ENCODE data around the gene CCDC196. TPM values are rescaled to one million over a fixed set of nuclear protein-coding genes. Genes with fewer than 3 reads are reported as not detected.
A peak's percentile ranks its signal among the peaks of the same experiment; 100 is the strongest.

Gene CCDC196
- polyA plus RNA-seq, 1 of the 3 experiments (the other 2 are of a cell fraction), result not detected

DNA sequence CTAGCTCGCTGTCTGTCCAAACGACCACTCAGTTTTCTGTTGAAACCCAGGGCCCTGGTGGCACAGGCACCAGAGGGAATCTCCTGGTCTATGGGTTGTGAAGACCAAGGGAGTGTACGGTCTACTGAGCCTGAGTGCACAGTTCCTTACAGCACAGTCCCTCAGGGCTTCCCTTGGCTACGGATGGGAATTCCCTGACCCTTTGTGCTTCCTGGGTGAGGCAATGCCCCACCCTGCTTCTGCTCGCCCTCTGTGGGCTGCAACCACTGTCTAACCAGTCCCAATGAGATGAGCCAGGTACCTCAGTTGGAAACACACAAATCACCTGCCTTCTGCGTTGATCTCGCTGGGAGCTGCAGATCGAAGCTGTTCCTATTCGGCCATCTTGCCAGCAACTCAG lies 44.4 kb downstream of the CCDC196 start:
- Histone ChIP-seq H3K4me3 (ENCODE audit: low read depth in 2 of 2, low read length in 1 of 2) (no peak overlapping the region), H3K79me2 (ENCODE audit: insufficient read depth) (peaks cover 3% of the 10 kb centered on the region; the same call in 1 of the 2 replicates), H3K9ac (no peak overlapping the region), H3F3A (replicated peaks; ENCODE audit: insufficient read depth) (no peaks in the 10 kb centered on the region), H3K4me2 (no peak overlapping the region), H3K9me2 (no peaks in the 10 kb centered on the region), H3K36me3 (replicated peaks in 1 of 2; ENCODE audit: control insufficient read depth in 1 of 2, insufficient read depth in 2 of 2, low read length in 1 of 2) (no peaks in the 10 kb centered on the region), H4K20me1 (ENCODE audit: insufficient read depth) (no peaks in the 10 kb centered on the region), H3K9me3 (no peaks in the 10 kb centered on the region), H3K27ac (ENCODE audit: low read depth in 2 of 2, low read length in 1 of 2) (no peak overlapping the region), H2AFZ (ENCODE audit: low read depth) (no peak overlapping the region), H3K27me3 (ENCODE audit: insufficient read depth) (no peaks in the 10 kb centered on the region), H3K4me1 (ENCODE audit: control insufficient read depth in 1 of 2, insufficient read depth in 2 of 2, low read depth in 1 of 2, low read length in 1 of 2) (no peaks in the 10 kb centered on the region)
- ChIA-PET POLR2A (no interaction called here), CTCF (no interaction called here)
- no peak for DNase-seq
- TF ChIP-seq RAD21 (IDR thresholded peaks at IDR 0.05; ENCODE audit: low read length), result no peak
- 93% methylated on average over 9 of the region's 9 CpGs for WGBS (ENCODE audit: low lambda C conversion rate)

- Histone ChIP-seq H2AFZ (ENCODE audit: low read depth) (no peak overlapping the region), H3K4me1 (ENCODE audit: control insufficient read depth in 1 of 2, insufficient read depth in 2 of 2, low read depth in 1 of 2, low read length in 1 of 2) (no peaks in the 10 kb centered on the region; a peak in 1 of 4 replicates), H3K9me3 (no peaks in the 10 kb centered on the region), H3K9ac (no peak overlapping the region), H3K36me3 (replicated peaks in 1 of 2; ENCODE audit: control insufficient read depth in 1 of 2, insufficient read depth in 2 of 2, low read length in 1 of 2) (no peaks in the 10 kb centered on the region), H3K9me2 (no peaks in the 10 kb centered on the region), H3K27me3 (ENCODE audit: insufficient read depth) (no peaks in the 10 kb centered on the region), H3K4me3 (ENCODE audit: low read depth in 2 of 2, low read length in 1 of 2) (no peak overlapping the region), H3F3A (replicated peaks; ENCODE audit: insufficient read depth) (no peaks in the 10 kb centered on the region), H3K79me2 (ENCODE audit: insufficient read depth) (no peaks in the 10 kb centered on the region), H4K20me1 (ENCODE audit: insufficient read depth) (no peaks in the 10 kb centered on the region), H3K4me2 (no peak overlapping the region), H3K27ac (ENCODE audit: low read depth in 2 of 2, low read length in 1 of 2) (peak overlapping the region in 1 of 2 experiments; percentile 5; a peak in 1 of 4 replicates)
- POLR2A ChIA-PET, result no interaction called here
- no peak for TF ChIP-seq JUND (IDR thresholded peaks at IDR 0.05)
- WGBS (ENCODE audit: low lambda C conversion rate), result 75% methylated on average over 3 of the region's 3 CpGs
- CTCF ChIA-PET, result no interaction called here
- peak; percentile 10 for DNase-seq
These were observed 52.9 kb downstream of the CCDC196 start for GRCh38 chr14:66539034-66539433.

DNA sequence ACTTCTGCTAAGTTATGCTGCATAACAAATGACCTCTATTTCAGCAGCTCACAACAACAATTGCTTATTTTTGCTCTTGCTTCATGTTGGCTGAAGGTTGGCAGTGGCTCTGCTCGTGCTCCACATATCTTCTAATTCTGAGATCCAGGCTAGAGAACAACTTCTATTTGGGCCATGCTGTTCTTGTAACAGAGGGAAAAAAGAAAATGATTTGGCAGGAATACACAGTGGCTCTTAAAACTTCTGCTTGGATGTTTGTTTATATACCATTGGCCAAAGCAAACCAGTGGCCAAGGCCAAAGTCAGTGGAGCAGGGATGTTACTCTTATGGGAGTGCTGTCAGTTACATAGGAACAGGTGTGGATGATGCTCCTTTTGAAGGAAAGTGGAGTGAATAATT lies 53.9 kb downstream of the CCDC196 start:
- Histone ChIP-seq H3K9me3 (no peaks in the 10 kb centered on the region), H2AFZ (ENCODE audit: low read depth) (no peak overlapping the region), H3K27me3 (ENCODE audit: insufficient read depth) (no peaks in the 10 kb centered on the region), H4K20me1 (ENCODE audit: insufficient read depth) (no peaks in the 10 kb centered on the region), H3K9me2 (no peaks in the 10 kb centered on the region), H3K36me3 (replicated peaks in 1 of 2; ENCODE audit: control insufficient read depth in 1 of 2, insufficient read depth in 2 of 2, low read length in 1 of 2) (no peaks in the 10 kb centered on the region), H3F3A (replicated peaks; ENCODE audit: insufficient read depth) (no peaks in the 10 kb centered on the region), H3K27ac (ENCODE audit: low read depth in 2 of 2, low read length in 1 of 2) (no peak overlapping the region), H3K4me2 (no peak overlapping the region), H3K4me3 (ENCODE audit: low read depth in 2 of 2, low read length in 1 of 2) (no peak overlapping the region), H3K9ac (no peak overlapping the region), H3K79me2 (ENCODE audit: insufficient read depth) (no peaks in the 10 kb centered on the region), H3K4me1 (ENCODE audit: control insufficient read depth in 1 of 2, insufficient read depth in 2 of 2, low read depth in 1 of 2, low read length in 1 of 2) (no peaks in the 10 kb centered on the region; a peak in 1 of 4 replicates)
- ChIA-PET POLR2A (no interaction called here), CTCF (no interaction called here)
- TF ChIP-seq YY1 (IDR thresholded peaks at IDR 0.05; ENCODE audit: low read depth), result no peak
- no peak for TF ChIP-seq MXI1 (IDR thresholded peaks at IDR 0.05; ENCODE audit: low read depth, low read length)
- no peak for DNase-seq
- WGBS (ENCODE audit: low lambda C conversion rate), result 95% methylated on average over 1 of the region's 1 CpG

DNA sequence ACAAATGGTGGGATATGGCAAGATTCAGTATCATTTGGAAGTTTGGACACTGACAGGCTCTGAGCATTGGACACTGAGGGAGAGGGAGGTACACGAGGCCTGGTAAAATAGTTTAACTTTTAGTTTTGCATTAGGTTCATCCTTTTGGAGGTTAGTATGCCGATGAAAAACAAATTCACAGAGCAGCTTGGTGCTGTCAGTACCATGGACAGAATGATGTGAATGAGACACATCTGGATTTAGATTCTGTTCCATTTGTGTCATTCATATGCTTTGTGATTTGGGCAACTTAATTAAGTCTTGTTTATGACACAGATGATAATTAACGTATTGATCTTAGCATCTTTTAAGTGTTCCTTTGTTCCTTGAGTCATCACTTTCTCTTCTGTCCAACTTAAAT lies 55.5 kb downstream of the CCDC196 start:
- H3K4me3 ChIP-seq (ENCODE audit: low read depth in 2 of 2, low read length in 1 of 2), result no peak overlapping the region
- H3K4me1 ChIP-seq (ENCODE audit: control insufficient read depth in 1 of 2, insufficient read depth in 2 of 2, low read depth in 1 of 2, low read length in 1 of 2), result no peaks in the 10 kb centered on the region; a peak in 1 of 4 replicates
- H3K9me3 ChIP-seq, result no peaks in the 10 kb centered on the region
- TF ChIP-seq, protein P1, sequence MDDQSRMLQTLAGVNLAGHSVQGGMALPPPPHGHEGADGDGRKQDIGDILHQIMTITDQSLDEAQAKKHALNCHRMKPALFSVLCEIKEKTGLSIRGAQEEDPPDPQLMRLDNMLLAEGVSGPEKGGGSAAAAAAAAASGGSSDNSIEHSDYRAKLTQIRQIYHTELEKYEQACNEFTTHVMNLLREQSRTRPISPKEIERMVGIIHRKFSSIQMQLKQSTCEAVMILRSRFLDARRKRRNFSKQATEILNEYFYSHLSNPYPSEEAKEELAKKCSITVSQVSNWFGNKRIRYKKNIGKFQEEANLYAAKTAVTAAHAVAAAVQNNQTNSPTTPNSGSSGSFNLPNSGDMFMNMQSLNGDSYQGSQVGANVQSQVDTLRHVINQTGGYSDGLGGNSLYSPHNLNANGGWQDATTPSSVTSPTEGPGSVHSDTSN (IDR thresholded peaks at IDR 0.05), result no peak
- TF ChIP-seq MXI1 (IDR thresholded peaks at IDR 0.05; ENCODE audit: low read depth, low read length) (no peak), MEF2A (IDR thresholded peaks at IDR 0.05; ENCODE audit: borderline replicate concordance, low read depth) (no peak), NRF1 (IDR thresholded peaks at IDR 0.05; ENCODE audit: low read depth, low read length) (no peak), JUND (IDR thresholded peaks at IDR 0.05) (no peak), RCOR1 (IDR thresholded peaks at IDR 0.05; ENCODE audit: low read length) (no peak)
- TF ChIP-seq, protein P2, sequence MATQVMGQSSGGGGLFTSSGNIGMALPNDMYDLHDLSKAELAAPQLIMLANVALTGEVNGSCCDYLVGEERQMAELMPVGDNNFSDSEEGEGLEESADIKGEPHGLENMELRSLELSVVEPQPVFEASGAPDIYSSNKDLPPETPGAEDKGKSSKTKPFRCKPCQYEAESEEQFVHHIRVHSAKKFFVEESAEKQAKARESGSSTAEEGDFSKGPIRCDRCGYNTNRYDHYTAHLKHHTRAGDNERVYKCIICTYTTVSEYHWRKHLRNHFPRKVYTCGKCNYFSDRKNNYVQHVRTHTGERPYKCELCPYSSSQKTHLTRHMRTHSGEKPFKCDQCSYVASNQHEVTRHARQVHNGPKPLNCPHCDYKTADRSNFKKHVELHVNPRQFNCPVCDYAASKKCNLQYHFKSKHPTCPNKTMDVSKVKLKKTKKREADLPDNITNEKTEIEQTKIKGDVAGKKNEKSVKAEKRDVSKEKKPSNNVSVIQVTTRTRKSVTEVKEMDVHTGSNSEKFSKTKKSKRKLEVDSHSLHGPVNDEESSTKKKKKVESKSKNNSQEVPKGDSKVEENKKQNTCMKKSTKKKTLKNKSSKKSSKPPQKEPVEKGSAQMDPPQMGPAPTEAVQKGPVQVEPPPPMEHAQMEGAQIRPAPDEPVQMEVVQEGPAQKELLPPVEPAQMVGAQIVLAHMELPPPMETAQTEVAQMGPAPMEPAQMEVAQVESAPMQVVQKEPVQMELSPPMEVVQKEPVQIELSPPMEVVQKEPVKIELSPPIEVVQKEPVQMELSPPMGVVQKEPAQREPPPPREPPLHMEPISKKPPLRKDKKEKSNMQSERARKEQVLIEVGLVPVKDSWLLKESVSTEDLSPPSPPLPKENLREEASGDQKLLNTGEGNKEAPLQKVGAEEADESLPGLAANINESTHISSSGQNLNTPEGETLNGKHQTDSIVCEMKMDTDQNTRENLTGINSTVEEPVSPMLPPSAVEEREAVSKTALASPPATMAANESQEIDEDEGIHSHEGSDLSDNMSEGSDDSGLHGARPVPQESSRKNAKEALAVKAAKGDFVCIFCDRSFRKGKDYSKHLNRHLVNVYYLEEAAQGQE (IDR thresholded peaks at IDR 0.05; ENCODE audit: low read depth, low read length), result peak; percentile 77; the same call in 1 of the 2 replicates
- TF ChIP-seq, protein P3, sequence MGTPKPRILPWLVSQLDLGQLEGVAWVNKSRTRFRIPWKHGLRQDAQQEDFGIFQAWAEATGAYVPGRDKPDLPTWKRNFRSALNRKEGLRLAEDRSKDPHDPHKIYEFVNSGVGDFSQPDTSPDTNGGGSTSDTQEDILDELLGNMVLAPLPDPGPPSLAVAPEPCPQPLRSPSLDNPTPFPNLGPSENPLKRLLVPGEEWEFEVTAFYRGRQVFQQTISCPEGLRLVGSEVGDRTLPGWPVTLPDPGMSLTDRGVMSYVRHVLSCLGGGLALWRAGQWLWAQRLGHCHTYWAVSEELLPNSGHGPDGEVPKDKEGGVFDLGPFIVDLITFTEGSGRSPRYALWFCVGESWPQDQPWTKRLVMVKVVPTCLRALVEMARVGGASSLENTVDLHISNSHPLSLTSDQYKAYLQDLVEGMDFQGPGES (IDR thresholded peaks at IDR 0.05; ENCODE audit: low read depth, low read length), result no peak
- no peaks in the 10 kb centered on the region for H3K36me3 ChIP-seq (replicated peaks in 1 of 2; ENCODE audit: control insufficient read depth in 1 of 2, insufficient read depth in 2 of 2, low read length in 1 of 2)
- H3K4me2 ChIP-seq, result no peak overlapping the region
- ChIA-PET POLR2A (no interaction called here), CTCF (no interaction called here)
- no peaks in the 10 kb centered on the region for H3K9me2 ChIP-seq
- no peaks in the 10 kb centered on the region for H4K20me1 ChIP-seq (ENCODE audit: insufficient read depth)
- no peak overlapping the region for H3K9ac ChIP-seq
- H3K27ac ChIP-seq (ENCODE audit: low read depth in 2 of 2, low read length in 1 of 2), result no peak overlapping the region
- no peak overlapping the region for H2AFZ ChIP-seq (ENCODE audit: low read depth)
- H3K27me3 ChIP-seq (ENCODE audit: insufficient read depth), result no peaks in the 10 kb centered on the region
- no peaks in the 10 kb centered on the region for H3K79me2 ChIP-seq (ENCODE audit: insufficient read depth)
- H3F3A ChIP-seq (replicated peaks; ENCODE audit: insufficient read depth), result no peaks in the 10 kb centered on the region
- WGBS (ENCODE audit: low lambda C conversion rate), result 91% methylated on average over 3 of the region's 3 CpGs
- no peak for DNase-seq
